HCT116 (cell line): ENCODE results near the gene ASB11. TPM values are rescaled to one million over a fixed set of nuclear protein-coding genes. Genes with fewer than 3 reads are reported as not detected.

Source experiments
- ATAC-seq: fragments of 200-7000 bp; cut with Tn5 transposase; 2 replicates; pipeline ENCODE4 v1.9.1; 2020; ENCODE audit warnings: mild to moderate bottlenecking, moderate library complexity
- BruUV-seq: library from RNA; stranded (reverse); fragments of 400-500 nt; replicated peaks from 2 replicates; lab custom pipeline; 2021; lab: Mats Ljungman, UMichigan
- CTCF ChIA-PET: fragments of 300-600 bp; sonication (Branson Sonifier 250); formaldehyde crosslinking; loops from one replicate; lab custom pipeline; 2021; ENCODE audit warnings: antibody characterized with exemption; lab: Charles Lee
- POLR2A ChIA-PET: fragments of 300-600, 350-600 bp; sonication (Branson Sonifier 250); formaldehyde crosslinking; loops from one replicate; lab custom pipeline; 2021; ENCODE audit warnings: antibody characterized with exemption; lab: Charles Lee
- RAD21 ChIA-PET, 2 experiments: fragments of 300-600 bp; sonication (Branson Sonifier 250); formaldehyde crosslinking; loops; one replicate each; lab custom pipeline; 2023; ENCODE audit warnings: low total read pairs in 2 of 2; ENCODE audit not compliant: uncharacterized antibody in 2 of 2, unreplicated experiment in 2 of 2, low non-redundant PET in 1 of 2; lab: Charles Lee
- DNase-seq: peaks from one replicate; pipeline ENCODE4 v3.0.0-alpha.2; 2010; ENCODE audit warnings: low read depth, low spot score
- H2AFZ ChIP-seq: fragments of 200-600 bp; shearing (Covaris generic), sonication (generic); 2 replicates; pipeline ENCODE4 v1.6.1; 2017; ENCODE audit warnings: low read depth, mixed run types, mixed read lengths, antibody characterized with exemption, low read length; ENCODE audit not compliant: poor library complexity, severe bottlenecking
- H3K27ac ChIP-seq: 2 replicates; pipeline ENCODE4 v1.5.1; 2012; ENCODE audit warnings: low read depth, low read length
- H3K27me3 ChIP-seq: fragments of 200-600 bp; sonication (generic); 2 replicates; pipeline ENCODE4 v1.6.1; 2016; ENCODE audit warnings: mixed run types, low read length, mixed read lengths; ENCODE audit not compliant: insufficient read depth
- H3K36me3 ChIP-seq, 2 experiments: fragments of 200-500 bp in 1 of 2; fragments of 200-600 bp in 1 of 2; sonication (Bioruptor generic) in 1 of 2; sonication (generic) in 1 of 2; 2 replicates each; pipeline versions ENCODE4 v1.5.1 to v1.6.1; 2014 to 2016; ENCODE audit warnings: low read length in 2 of 2, inconsistent platforms in 1 of 2, mixed read lengths in 1 of 2, mixed run types in 1 of 2; ENCODE audit not compliant: insufficient read depth in 2 of 2, control insufficient read depth in 1 of 2
- H3K4me1 ChIP-seq, 2 experiments: fragments of 200-600 bp in 1 of 2; sonication (generic) in 1 of 2; 2 replicates each; pipeline versions ENCODE4 v1.5.1 to v1.6.1; 2012 to 2017; ENCODE audit warnings: low read length in 2 of 2, inconsistent platforms in 1 of 2, mild to moderate bottlenecking in 1 of 2, mixed read lengths in 1 of 2, mixed run types in 1 of 2, moderate library complexity in 1 of 2; ENCODE audit not compliant: insufficient read depth in 2 of 2, control insufficient read depth in 1 of 2
- H3K4me2 ChIP-seq: fragments of 200-600 bp; sonication (generic); 2 replicates; pipeline ENCODE4 v1.6.1; 2017; ENCODE audit warnings: mixed run types, low read length, mixed read lengths
- H3K4me3 ChIP-seq, 2 experiments: fragments of 200-600 bp in 1 of 2; sonication (generic) in 1 of 2; replicated peaks in 1 of 2; 2 replicates each; pipeline ENCODE4 v1.5.1; 2011 to 2016; ENCODE audit warnings: low read length in 2 of 2, control low read depth in 1 of 2, low read depth in 1 of 2, mild to moderate bottlenecking in 1 of 2, mixed read lengths in 1 of 2, mixed run types in 1 of 2
- H3K79me2 ChIP-seq: fragments of 200-600 bp; sonication (generic); 2 replicates; pipeline ENCODE4 v1.6.1; 2017; ENCODE audit warnings: mild to moderate bottlenecking, mixed run types, low read length, moderate library complexity, mixed read lengths; ENCODE audit not compliant: insufficient read depth
- H3K9ac ChIP-seq: fragments of 200-600 bp; sonication (generic); 2 replicates; pipeline ENCODE4 v1.6.1; 2016; ENCODE audit warnings: low read length, mixed read lengths
- H3K9me2 ChIP-seq: fragments of 200-600 bp; sonication (generic), shearing (Covaris generic); 2 replicates; pipeline ENCODE4 v1.6.1; 2017; ENCODE audit warnings: mixed run types, mild to moderate bottlenecking, moderate library complexity; ENCODE audit not compliant: insufficient read depth
- H3K9me3 ChIP-seq, 2 experiments: fragments of 200-500 bp in 1 of 2; fragments of 200-600 bp in 1 of 2; sonication (Bioruptor generic) in 1 of 2; sonication (generic) in 1 of 2; 2 replicates each; pipeline ENCODE4 v1.6.1; 2014 to 2017; ENCODE audit warnings: low read length in 2 of 2, mixed read lengths in 2 of 2, inconsistent platforms in 1 of 2, low read depth in 1 of 2, mild to moderate bottlenecking in 1 of 2, mixed run types in 1 of 2, moderate library complexity in 1 of 2; ENCODE audit not compliant: control insufficient read depth in 1 of 2, insufficient read depth in 1 of 2
- H4K20me1 ChIP-seq: fragments of 200-600 bp; sonication (generic), shearing (Covaris generic); 2 replicates; pipeline ENCODE4 v1.6.1; 2017; ENCODE audit warnings: mixed run types, mild to moderate bottlenecking, moderate library complexity; ENCODE audit not compliant: insufficient read depth
- ATF3 ChIP-seq: IDR thresholded peaks from 2 replicates; pipeline ENCODE4 v1.6.1; 2012
- CBX3 ChIP-seq: IDR thresholded peaks from 2 replicates; pipeline ENCODE4 v1.6.1; 2012; ENCODE audit warnings: low read depth
- CEBPB ChIP-seq: IDR thresholded peaks from 2 replicates; pipeline ENCODE4 v1.6.1; 2012; ENCODE audit warnings: low read depth
- EZH2phosphoT487 ChIP-seq: fragments of 200-600 bp; IDR thresholded peaks from 2 replicates; pipeline ENCODE4 v1.6.1; 2018; ENCODE audit warnings: antibody characterized with exemption, borderline replicate concordance
- FOSL1 ChIP-seq: IDR thresholded peaks from 2 replicates; pipeline ENCODE4 v1.6.1; 2012; ENCODE audit warnings: low read depth
- JUND ChIP-seq: IDR thresholded peaks from 2 replicates; pipeline ENCODE4 v1.6.1; 2012
- MAX ChIP-seq: IDR thresholded peaks from 2 replicates; pipeline ENCODE4 v1.6.1; 2012
- POLR2AphosphoS5 ChIP-seq: IDR thresholded peaks from 2 replicates; pipeline ENCODE4 v1.6.1; 2011; ENCODE audit warnings: mild to moderate bottlenecking, low read depth, low read length, moderate library complexity
- intact Hi-C: fragments of 100-400 bp; cut with micrococcal nuclease; formaldehyde crosslinking; loops from 2 replicates; pipeline ENCODE4 v1.10.0; 2022
- total RNA-seq: library from RNA; stranded (reverse); gene quantifications from one replicate; pipeline ENCODE4 v1.2.1, GENCODE V29; 2021; ENCODE audit not compliant: unreplicated experiment
- TF ChIP-seq, protein P1 (sequence below): IDR thresholded peaks from 2 replicates; pipeline ENCODE4 v1.6.1; 2011; ENCODE audit warnings: mild to moderate bottlenecking, low read length, moderate library complexity; ENCODE audit not compliant: insufficient replicate concordance; ENCODE audit errors: extremely low read depth

Gene ASB11
- total RNA-seq, 1 experiment from 2014 or later = not detected

DNA sequence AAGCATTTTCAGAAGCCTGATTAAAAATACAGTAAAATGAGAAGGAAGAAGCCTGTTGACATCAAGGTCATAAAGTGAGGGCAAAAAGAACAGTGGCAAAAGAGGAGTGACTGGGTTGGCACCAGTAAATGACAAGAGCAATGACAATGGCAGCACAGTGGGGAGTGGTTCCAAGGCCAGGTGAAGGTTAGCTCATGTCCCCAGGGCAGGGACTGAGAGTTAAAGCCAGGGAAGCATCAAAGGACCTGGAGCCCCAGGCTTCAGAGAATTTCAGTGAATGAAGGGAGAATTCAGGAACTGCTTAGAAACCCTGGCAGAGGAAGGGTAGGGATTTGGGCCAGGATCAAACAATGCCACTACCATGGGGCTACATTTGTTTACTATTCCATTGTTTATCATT is 28.7 kb upstream of the ASB11 start:
- Histone ChIP-seq H3K4me2 (no peak overlapping the region), H3K9me3 (no peaks in the 10 kb centered on the region), H3K79me2 (no peaks in the 10 kb centered on the region), H3K4me3 (no peak overlapping the region), H3K27ac (no peak overlapping the region), H4K20me1 (no peaks in the 10 kb centered on the region), H3K27me3 (no peaks in the 10 kb centered on the region), H2AFZ (no peak overlapping the region), H3K4me1 (no peaks in the 10 kb centered on the region), H3K36me3 (no peaks in the 10 kb centered on the region), H3K9me2 (no peaks in the 10 kb centered on the region), H3K9ac (no peak overlapping the region)
- CTCF ChIA-PET = no interaction called here
- DNase-seq (no peak), ATAC-seq (no peak)
- RAD21 ChIA-PET = no interaction called here
- BruUV-seq = no TSS peak
- intact Hi-C loops = no loop called here
- POLR2A ChIA-PET = no interaction called here
- no peak for TF ChIP-seq JUND
- TF ChIP-seq CBX3 = no peak
- TF ChIP-seq, protein P1, sequence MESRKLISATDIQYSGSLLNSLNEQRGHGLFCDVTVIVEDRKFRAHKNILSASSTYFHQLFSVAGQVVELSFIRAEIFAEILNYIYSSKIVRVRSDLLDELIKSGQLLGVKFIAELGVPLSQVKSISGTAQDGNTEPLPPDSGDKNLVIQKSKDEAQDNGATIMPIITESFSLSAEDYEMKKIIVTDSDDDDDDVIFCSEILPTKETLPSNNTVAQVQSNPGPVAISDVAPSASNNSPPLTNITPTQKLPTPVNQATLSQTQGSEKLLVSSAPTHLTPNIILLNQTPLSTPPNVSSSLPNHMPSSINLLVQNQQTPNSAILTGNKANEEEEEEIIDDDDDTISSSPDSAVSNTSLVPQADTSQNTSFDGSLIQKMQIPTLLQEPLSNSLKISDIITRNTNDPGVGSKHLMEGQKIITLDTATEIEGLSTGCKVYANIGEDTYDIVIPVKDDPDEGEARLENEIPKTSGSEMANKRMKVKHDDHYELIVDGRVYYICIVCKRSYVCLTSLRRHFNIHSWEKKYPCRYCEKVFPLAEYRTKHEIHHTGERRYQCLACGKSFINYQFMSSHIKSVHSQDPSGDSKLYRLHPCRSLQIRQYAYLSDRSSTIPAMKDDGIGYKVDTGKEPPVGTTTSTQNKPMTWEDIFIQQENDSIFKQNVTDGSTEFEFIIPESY = no peak
- TF ChIP-seq MAX = no peak

DNA sequence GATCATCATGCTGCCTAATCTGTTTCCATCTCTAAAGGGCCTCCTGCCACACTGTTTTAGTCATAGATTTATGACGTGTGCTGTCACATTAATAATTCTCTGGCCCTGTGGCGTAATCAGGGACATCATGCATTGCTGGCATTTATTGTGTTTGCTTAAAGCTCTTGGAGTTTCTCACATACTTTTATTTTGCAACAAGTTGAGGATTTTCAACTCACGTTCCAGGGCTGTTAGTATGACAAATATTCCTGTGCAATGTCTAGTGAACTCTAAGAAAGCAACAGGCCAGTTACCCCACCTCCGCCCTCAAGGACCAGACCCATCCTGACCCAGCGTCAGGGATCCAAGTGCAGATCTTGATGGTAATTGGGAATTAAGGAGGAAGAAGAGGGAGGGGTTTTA is 27.6 kb upstream of the ASB11 start:
- H3K36me3 ChIP-seq = no peaks in the 10 kb centered on the region
- H2AFZ ChIP-seq = no peak overlapping the region
- ChIA-PET RAD21 (no interaction called here), POLR2A (no interaction called here), CTCF (no interaction called here)
- no TSS peak for BruUV-seq
- no peaks in the 10 kb centered on the region for H3K27me3 ChIP-seq
- H4K20me1 ChIP-seq = no peaks in the 10 kb centered on the region
- intact Hi-C loops = no loop called here
- H3K79me2 ChIP-seq = no peaks in the 10 kb centered on the region
- H3K9me2 ChIP-seq = no peaks in the 10 kb centered on the region
- no peak overlapping the region for H3K4me2 ChIP-seq
- H3K9ac ChIP-seq = no peak overlapping the region
- no peak overlapping the region for H3K27ac ChIP-seq
- H3K4me3 ChIP-seq = no peak overlapping the region
- TF ChIP-seq FOSL1 (no peak), EZH2phosphoT487 (no peak), ATF3 (no peak), POLR2AphosphoS5 (no peak), CEBPB (no peak)
- H3K9me3 ChIP-seq = no peaks in the 10 kb centered on the region
- H3K4me1 ChIP-seq = no peaks in the 10 kb centered on the region
- DNase-seq (no peak), ATAC-seq (no peak)
